Ishikawa (cell line): ENCODE data around the gene PDK3.
A peak's percentile ranks its signal among the peaks of the same experiment; 100 is the strongest.

ENCODE experiments used
- CEBPB ChIP-seq: IDR thresholded peaks from 2 replicates; pipeline ENCODE4 v1.6.1; 2012
- CREB1 ChIP-seq: IDR thresholded peaks from 2 replicates; pipeline ENCODE4 v1.6.1; 2012; ENCODE audit warnings: low read depth
- EGR1 ChIP-seq: IDR thresholded peaks from 2 replicates; pipeline ENCODE4 v1.6.1; 2012
- EP300 ChIP-seq: IDR thresholded peaks from 2 replicates; pipeline ENCODE4 v1.6.1; 2012; ENCODE audit warnings: borderline replicate concordance
- FOXM1 ChIP-seq: IDR thresholded peaks from 2 replicates; pipeline ENCODE4 v1.6.1; 2012; ENCODE audit warnings: low read depth, borderline replicate concordance
- NFIC ChIP-seq: IDR thresholded peaks from 2 replicates; pipeline ENCODE4 v1.6.1; 2012
- RAD21 ChIP-seq: IDR thresholded peaks from 2 replicates; pipeline ENCODE4 v1.6.1; 2012; ENCODE audit warnings: low read depth
- TAF1 ChIP-seq: IDR thresholded peaks from 2 replicates; pipeline ENCODE4 v1.6.1; 2012; ENCODE audit warnings: low read depth, mild to moderate bottlenecking
- TCF12 ChIP-seq: IDR thresholded peaks from 2 replicates; pipeline ENCODE4 v1.6.1; 2012; ENCODE audit warnings: low read depth
- TEAD4 ChIP-seq: IDR thresholded peaks from 2 replicates; pipeline ENCODE4 v1.6.1; 2012
- YY1 ChIP-seq: IDR thresholded peaks from 2 replicates; pipeline ENCODE4 v1.6.1; 2012; ENCODE audit warnings: low read depth
- ZBTB7A ChIP-seq: IDR thresholded peaks from 2 replicates; pipeline ENCODE4 v1.6.1; 2012; ENCODE audit warnings: low read depth
- TF ChIP-seq, protein P1 (sequence below): IDR thresholded peaks from 2 replicates; pipeline ENCODE4 v1.6.1; 2012
- TF ChIP-seq, protein P2 (sequence below): IDR thresholded peaks from 2 replicates; pipeline ENCODE4 v1.6.1; 2012
- TF ChIP-seq, protein P3 (sequence below): IDR thresholded peaks from 2 replicates; pipeline ENCODE4 v1.6.1; 2012; ENCODE audit warnings: low read depth, mild to moderate bottlenecking

Gene PDK3

DNA sequence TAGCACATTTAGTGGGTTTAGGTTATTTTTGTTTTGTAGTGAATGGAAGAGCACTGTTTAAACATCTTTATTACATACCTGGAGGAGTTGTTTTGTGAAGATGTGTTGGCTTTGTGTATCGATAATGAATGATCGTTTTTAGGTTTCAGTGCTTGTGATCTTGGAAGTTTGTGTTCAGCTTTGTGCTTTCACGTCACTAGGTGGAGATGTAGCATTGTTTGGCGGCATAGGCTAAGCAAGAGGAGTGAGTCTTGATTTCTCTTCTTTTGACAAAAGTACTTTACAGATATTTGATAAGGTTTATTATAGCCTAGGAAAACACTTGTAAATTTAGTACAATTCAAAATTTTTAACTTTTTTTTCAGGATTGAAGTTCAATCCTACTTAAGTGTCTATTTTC is 50.4 kb downstream of the PDK3 start:
- no peak for TF ChIP-seq CREB1
- TF ChIP-seq RAD21, result peak; percentile 36; the same call in 1 of the 2 replicates

DNA sequence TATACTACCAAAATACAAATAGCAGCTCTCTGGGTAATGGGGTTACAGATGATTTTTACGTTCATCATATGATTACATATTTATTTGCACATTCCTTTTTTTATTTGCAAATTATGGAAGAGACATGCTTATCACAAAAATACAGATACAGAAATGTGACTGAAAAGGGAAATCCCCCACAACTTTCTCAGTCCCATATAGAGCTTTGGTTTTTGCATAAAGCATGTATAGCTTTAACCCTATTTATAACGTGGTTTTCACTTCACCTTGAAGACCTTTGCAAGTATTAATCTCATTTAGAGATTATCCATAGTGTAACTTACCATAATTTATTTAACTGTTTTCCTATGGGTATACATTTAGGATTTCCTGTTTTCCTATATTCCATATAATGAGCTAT is 55.4 kb downstream of the PDK3 start:
- TF ChIP-seq TEAD4, result no peak
- no peak for TF ChIP-seq YY1
- no peak for TF ChIP-seq FOXM1
- TF ChIP-seq TAF1, result no peak
- TF ChIP-seq TCF12, result no peak
- TF ChIP-seq EP300, result no peak
- TF ChIP-seq EGR1, result no peak
- TF ChIP-seq, protein P1, sequence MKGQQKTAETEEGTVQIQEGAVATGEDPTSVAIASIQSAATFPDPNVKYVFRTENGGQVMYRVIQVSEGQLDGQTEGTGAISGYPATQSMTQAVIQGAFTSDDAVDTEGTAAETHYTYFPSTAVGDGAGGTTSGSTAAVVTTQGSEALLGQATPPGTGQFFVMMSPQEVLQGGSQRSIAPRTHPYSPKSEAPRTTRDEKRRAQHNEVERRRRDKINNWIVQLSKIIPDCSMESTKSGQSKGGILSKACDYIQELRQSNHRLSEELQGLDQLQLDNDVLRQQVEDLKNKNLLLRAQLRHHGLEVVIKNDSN, result no peak
- TF ChIP-seq RAD21, result no peak
- TF ChIP-seq, protein P2, sequence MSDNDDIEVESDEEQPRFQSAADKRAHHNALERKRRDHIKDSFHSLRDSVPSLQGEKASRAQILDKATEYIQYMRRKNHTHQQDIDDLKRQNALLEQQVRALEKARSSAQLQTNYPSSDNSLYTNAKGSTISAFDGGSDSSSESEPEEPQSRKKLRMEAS, result no peak
- no peak for TF ChIP-seq NFIC
- no peak for TF ChIP-seq CREB1
- TF ChIP-seq, protein P3, sequence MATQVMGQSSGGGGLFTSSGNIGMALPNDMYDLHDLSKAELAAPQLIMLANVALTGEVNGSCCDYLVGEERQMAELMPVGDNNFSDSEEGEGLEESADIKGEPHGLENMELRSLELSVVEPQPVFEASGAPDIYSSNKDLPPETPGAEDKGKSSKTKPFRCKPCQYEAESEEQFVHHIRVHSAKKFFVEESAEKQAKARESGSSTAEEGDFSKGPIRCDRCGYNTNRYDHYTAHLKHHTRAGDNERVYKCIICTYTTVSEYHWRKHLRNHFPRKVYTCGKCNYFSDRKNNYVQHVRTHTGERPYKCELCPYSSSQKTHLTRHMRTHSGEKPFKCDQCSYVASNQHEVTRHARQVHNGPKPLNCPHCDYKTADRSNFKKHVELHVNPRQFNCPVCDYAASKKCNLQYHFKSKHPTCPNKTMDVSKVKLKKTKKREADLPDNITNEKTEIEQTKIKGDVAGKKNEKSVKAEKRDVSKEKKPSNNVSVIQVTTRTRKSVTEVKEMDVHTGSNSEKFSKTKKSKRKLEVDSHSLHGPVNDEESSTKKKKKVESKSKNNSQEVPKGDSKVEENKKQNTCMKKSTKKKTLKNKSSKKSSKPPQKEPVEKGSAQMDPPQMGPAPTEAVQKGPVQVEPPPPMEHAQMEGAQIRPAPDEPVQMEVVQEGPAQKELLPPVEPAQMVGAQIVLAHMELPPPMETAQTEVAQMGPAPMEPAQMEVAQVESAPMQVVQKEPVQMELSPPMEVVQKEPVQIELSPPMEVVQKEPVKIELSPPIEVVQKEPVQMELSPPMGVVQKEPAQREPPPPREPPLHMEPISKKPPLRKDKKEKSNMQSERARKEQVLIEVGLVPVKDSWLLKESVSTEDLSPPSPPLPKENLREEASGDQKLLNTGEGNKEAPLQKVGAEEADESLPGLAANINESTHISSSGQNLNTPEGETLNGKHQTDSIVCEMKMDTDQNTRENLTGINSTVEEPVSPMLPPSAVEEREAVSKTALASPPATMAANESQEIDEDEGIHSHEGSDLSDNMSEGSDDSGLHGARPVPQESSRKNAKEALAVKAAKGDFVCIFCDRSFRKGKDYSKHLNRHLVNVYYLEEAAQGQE, result no peak
- no peak for TF ChIP-seq CEBPB
- TF ChIP-seq ZBTB7A, result no peak

DNA sequence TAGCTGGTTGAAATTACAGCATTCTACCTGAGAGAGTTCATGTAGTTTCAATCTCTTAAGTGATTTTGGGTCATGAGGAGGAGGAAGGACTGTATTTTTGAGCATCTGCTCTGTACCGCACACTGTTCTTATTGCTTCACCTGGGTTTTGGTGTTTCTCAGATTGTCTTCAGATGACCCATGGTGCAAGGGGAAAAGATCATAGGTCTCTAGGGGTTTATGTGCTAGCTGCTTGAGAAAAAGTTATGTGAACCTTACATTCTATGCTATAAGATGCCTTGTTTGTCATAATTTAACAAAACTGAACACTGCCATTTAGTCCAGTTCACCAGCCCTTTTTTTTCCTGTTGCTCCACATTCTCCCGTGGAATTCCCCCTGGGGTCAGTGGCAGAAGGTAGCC is 60.4 kb downstream of the PDK3 start:
- TF ChIP-seq CREB1 (no peak), TAF1 (no peak), NFIC (no peak), FOXM1 (no peak), EP300 (no peak), RAD21 (no peak), CEBPB (no peak), EGR1 (no peak), TEAD4 (no peak), ZBTB7A (no peak), TCF12 (no peak), YY1 (no peak)
- TF ChIP-seq, protein P2, result no peak
- TF ChIP-seq, protein P1, result no peak
- TF ChIP-seq, protein P3, result no peak

DNA sequence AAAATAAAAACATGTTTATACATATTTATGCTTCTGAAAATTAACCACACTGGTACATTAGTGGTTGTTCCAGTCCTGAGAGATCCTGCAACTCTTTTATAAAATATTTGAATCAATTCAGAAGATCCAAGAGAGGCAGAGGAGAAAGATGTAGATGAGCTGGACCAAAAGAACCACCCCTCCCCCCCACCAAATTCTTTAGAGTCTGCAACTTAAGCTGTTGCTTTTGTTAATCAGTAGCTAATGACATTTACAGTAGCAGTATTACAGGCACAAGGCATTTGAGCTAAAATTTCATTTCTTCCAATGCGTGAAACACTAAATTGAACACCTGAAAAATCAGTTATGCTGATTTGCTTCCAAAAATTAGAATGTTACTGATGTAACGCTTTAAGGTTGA is 61.5 kb downstream of the PDK3 start:
- TF ChIP-seq FOXM1 (no peak), EGR1 (no peak), CEBPB (no peak)

DNA sequence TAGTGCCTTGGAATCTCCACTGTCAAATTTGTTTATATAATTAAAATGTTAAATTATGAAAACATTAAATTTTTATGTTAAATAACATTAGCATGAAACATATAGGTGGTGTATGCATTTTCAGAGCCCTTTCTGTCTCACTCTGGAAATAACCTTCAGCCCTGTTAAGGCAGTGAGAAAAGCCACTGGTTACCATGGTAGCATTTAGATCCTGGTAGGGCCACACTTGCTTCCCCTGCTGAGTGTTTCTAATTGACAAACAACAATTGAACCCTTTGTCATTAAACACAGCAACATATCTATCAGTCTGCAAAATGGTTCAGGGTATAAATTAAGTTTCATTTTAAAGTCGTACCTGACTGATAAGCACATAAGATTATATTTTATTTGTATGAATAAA is 63.5 kb downstream of the PDK3 start:
- TF ChIP-seq TCF12, result no peak
- TF ChIP-seq, protein P2, result no peak
- no peak for TF ChIP-seq RAD21
- no peak for TF ChIP-seq TAF1
- TF ChIP-seq FOXM1, result no peak
- TF ChIP-seq, protein P1, result no peak
- no peak for TF ChIP-seq EGR1
- no peak for TF ChIP-seq CEBPB
- TF ChIP-seq, protein P3, result no peak
- no peak for TF ChIP-seq ZBTB7A
